GM23338 (cell line): ENCODE results near the gene MAGI3. TPM values are rescaled to one million over a fixed set of nuclear protein-coding genes. Genes with fewer than 3 reads are reported as not detected.

Source experiments
- ATAC-seq: fragments of 200-7000 bp; cut with Tn5 transposase; 3 replicates; pipeline ENCODE4 v1.9.1; 2020
- DNase-seq: peaks from one replicate; pipeline ENCODE4 v3.0.0-alpha.2; 2015; ENCODE audit warnings: low spot score
- H2AFZ ChIP-seq: fragments of 200-600 bp; sonication (generic); 2 replicates; pipeline ENCODE4 v1.8.0; 2016; ENCODE audit warnings: antibody characterized with exemption, mild to moderate bottlenecking, moderate library complexity
- H3F3A ChIP-seq: fragments of 200-600 bp; sonication (generic); replicated peaks from 2 replicates; pipeline ENCODE4 v1.8.0; 2017; ENCODE audit warnings: antibody characterized with exemption, mixed run types, low read depth
- H3K27ac ChIP-seq: fragments of 200-600 bp; sonication (generic); 2 replicates; pipeline ENCODE4 v1.6.1; 2016; ENCODE audit warnings: low read depth
- H3K27me3 ChIP-seq: fragments of 200-600 bp; sonication (generic); 2 replicates; pipeline ENCODE4 v1.8.0; 2016; ENCODE audit warnings: mild to moderate bottlenecking, mixed run types, moderate library complexity; ENCODE audit not compliant: insufficient read depth
- H3K36me3 ChIP-seq: fragments of 200-600 bp; sonication (generic); 2 replicates; pipeline ENCODE4 v1.8.0; 2016; ENCODE audit warnings: mild to moderate bottlenecking; ENCODE audit not compliant: insufficient read depth
- H3K4me1 ChIP-seq: fragments of 200-600 bp; sonication (generic); 2 replicates; pipeline ENCODE4 v1.8.0; 2016; ENCODE audit warnings: mild to moderate bottlenecking, moderate library complexity; ENCODE audit not compliant: insufficient read depth
- H3K4me2 ChIP-seq: fragments of 200-600 bp; sonication (generic); 2 replicates; pipeline ENCODE4 v1.7.1; 2017; ENCODE audit warnings: mixed run types
- H3K4me3 ChIP-seq: fragments of 200-600 bp; sonication (generic); 2 replicates; pipeline ENCODE4 v1.6.1; 2016; ENCODE audit warnings: mixed run types
- H3K79me2 ChIP-seq: fragments of 200-600 bp; sonication (generic); replicated peaks from 2 replicates; pipeline ENCODE4 v1.8.0; 2017; ENCODE audit warnings: mild to moderate bottlenecking; ENCODE audit not compliant: insufficient read depth
- H3K9me2 ChIP-seq: fragments of 200-600 bp; sonication (generic); 2 replicates; pipeline ENCODE4 v1.8.0; 2017; ENCODE audit not compliant: insufficient read depth
- H4K20me1 ChIP-seq: fragments of 200-600 bp; sonication (generic); replicated peaks from 2 replicates; pipeline ENCODE4 v1.8.0; 2017; ENCODE audit warnings: mild to moderate bottlenecking; ENCODE audit not compliant: insufficient read depth
- H3K27ac Mint-ChIP-seq: 2 replicates; pipeline ENCODE4 v1.8.0; 2020; ENCODE audit warnings: inconsistent platforms, mild to moderate bottlenecking, moderate library complexity, mixed read lengths
- H3K27me3 Mint-ChIP-seq: 3 replicates; pipeline ENCODE4 v1.8.0; 2022; ENCODE audit warnings: low read depth, mild to moderate bottlenecking, moderate library complexity, mixed read lengths, inconsistent platforms; ENCODE audit not compliant: insufficient read depth, poor library complexity
- H3K36me3 Mint-ChIP-seq: 3 replicates; pipeline ENCODE4 v1.8.0; 2021; ENCODE audit warnings: low read depth, mild to moderate bottlenecking, inconsistent platforms, moderate library complexity, mixed read lengths
- H3K4me1 Mint-ChIP-seq: 3 replicates; pipeline ENCODE4 v1.8.0; 2020; ENCODE audit warnings: mild to moderate bottlenecking, inconsistent platforms, mixed read lengths
- H3K4me3 Mint-ChIP-seq: 3 replicates; pipeline ENCODE4 v1.8.0; 2021; ENCODE audit warnings: moderate library complexity, mild to moderate bottlenecking, inconsistent platforms, mixed read lengths
- H3K9me3 Mint-ChIP-seq: 3 replicates; pipeline ENCODE4 v1.8.0; 2020; ENCODE audit warnings: moderate library complexity, mild to moderate bottlenecking, inconsistent platforms, mixed read lengths
- CREB1 ChIP-seq: fragments of 250-450 bp; sonication (Bioruptor Pico); IDR thresholded peaks from 2 replicates; pipeline ENCODE4 v1.5.0; 2020; ENCODE audit warnings: low read depth, mild to moderate bottlenecking, moderate library complexity
- EZH2 ChIP-seq: fragments of 200-600 bp; sonication (generic); IDR thresholded peaks from one replicate; pipeline ENCODE4 v1.8.0; 2017; ENCODE audit warnings: antibody characterized with exemption, mild to moderate bottlenecking, low read depth; ENCODE audit not compliant: unreplicated experiment
- EZH2phosphoT487 ChIP-seq: fragments of 200-600 bp; sonication (generic); IDR thresholded peaks from one replicate; pipeline ENCODE4 v1.8.1; 2018; ENCODE audit warnings: antibody characterized with exemption; ENCODE audit not compliant: unreplicated experiment
- NANOG ChIP-seq: IDR thresholded peaks from 2 replicates; pipeline ENCODE4 v1.6.1; 2016; ENCODE audit warnings: antibody characterized with exemption, borderline replicate concordance
- POLR2AphosphoS5 ChIP-seq: IDR thresholded peaks from 2 replicates; pipeline ENCODE4 v1.6.1; 2016; ENCODE audit warnings: antibody characterized with exemption, low read depth
- REST ChIP-seq: IDR thresholded peaks from one replicate; pipeline ENCODE4 v1.6.1; 2018; ENCODE audit warnings: antibody characterized with exemption; ENCODE audit not compliant: unreplicated experiment
- ZNF331 ChIP-seq: fragments of 250-450 bp; sonication (Bioruptor Pico); IDR thresholded peaks from 2 replicates; pipeline ENCODE4 v1.5.0; 2020; ENCODE audit warnings: low read depth, mild to moderate bottlenecking, moderate library complexity
- ZNF462 ChIP-seq: fragments of 250-450 bp; sonication (Bioruptor Pico); IDR thresholded peaks from 2 replicates; pipeline ENCODE4 v1.5.0; 2020; ENCODE audit warnings: mild to moderate bottlenecking, moderate library complexity
- polyA plus RNA-seq: library from polyadenylated mRNA; unstranded; fragments of >200 nt; fragmentation: Nextera tagmentation; extraction: Ambion mirVana; gene quantifications from 2 replicates; pipeline ENCODE4 v1.2.1, GENCODE V29; 2016
- total RNA-seq: library from RNA; depleted of rRNA; stranded (reverse); fragments of >200 nt; shearing (Covaris generic); gene quantifications from 2 replicates; pipeline ENCODE4 v1.2.3, GENCODE V29; 2014
- TF ChIP-seq, protein P1 (sequence below), 2 experiments: fragments of 200-600 bp in 1 of 2; sonication (generic) in 1 of 2; conservative IDR thresholded peaks; 2 replicates each; pipeline versions ENCODE4 v1.5.1 to v1.6.1; 2016 to 2017; ENCODE audit warnings: antibody characterized with exemption in 2 of 2, low read depth in 2 of 2, mild to moderate bottlenecking in 2 of 2, moderate library complexity in 1 of 2
- TF ChIP-seq, protein P2 (sequence below): IDR thresholded peaks from 2 replicates; pipeline ENCODE4 v1.6.1; 2016; ENCODE audit warnings: antibody characterized with exemption

The MAGI3 gene
- total and polyA plus RNA-seq, 2 experiments from 2014 or later = 3.9 to 10.0 TPM

GRCh38 chr1:113437554-113438341 is 47.4 kb downstream of the MAGI3 start (continued):
- no peak for TF ChIP-seq REST
- TF ChIP-seq, protein P1, sequence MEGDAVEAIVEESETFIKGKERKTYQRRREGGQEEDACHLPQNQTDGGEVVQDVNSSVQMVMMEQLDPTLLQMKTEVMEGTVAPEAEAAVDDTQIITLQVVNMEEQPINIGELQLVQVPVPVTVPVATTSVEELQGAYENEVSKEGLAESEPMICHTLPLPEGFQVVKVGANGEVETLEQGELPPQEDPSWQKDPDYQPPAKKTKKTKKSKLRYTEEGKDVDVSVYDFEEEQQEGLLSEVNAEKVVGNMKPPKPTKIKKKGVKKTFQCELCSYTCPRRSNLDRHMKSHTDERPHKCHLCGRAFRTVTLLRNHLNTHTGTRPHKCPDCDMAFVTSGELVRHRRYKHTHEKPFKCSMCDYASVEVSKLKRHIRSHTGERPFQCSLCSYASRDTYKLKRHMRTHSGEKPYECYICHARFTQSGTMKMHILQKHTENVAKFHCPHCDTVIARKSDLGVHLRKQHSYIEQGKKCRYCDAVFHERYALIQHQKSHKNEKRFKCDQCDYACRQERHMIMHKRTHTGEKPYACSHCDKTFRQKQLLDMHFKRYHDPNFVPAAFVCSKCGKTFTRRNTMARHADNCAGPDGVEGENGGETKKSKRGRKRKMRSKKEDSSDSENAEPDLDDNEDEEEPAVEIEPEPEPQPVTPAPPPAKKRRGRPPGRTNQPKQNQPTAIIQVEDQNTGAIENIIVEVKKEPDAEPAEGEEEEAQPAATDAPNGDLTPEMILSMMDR (conservative IDR thresholded peaks at IDR 0.05; ENCODE audit: low read depth in 2 of 2) = no peak

DNA sequence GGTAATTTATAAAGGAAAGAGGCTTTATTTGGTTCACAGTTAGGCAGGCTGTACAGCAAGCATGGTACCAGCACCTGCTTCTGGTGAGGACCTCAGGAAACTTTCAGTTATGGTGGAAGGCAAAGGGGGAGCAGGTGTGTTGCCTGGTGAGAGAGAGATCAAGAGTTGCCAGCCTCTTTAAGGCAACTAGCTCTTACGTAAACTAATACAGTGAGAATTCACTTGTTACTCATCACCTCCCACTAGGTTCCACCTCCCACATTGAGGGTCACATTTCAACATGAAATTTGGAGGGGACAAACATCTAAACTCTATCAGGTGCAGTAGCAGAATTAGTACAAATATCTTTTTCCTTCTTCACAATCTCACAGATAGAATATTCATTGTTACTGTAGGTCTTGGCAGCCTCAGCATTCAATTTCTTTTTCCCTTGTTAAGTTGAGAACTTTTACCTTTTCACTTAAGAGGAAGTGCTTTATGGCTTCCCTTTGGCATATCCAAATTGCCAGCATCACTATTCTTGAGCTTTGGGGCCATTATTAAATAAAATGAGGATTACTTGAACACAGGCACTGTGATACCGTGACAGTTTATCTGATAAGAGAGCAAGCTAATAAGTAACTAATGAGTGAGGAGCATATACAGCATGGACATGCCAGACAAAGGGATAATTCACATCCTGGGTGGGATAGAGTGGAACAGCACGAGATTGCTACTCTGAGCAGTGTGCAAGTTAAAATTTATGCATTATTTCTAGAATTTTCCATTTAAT is 48.4 kb downstream of the MAGI3 start:
- Mint-ChIP-seq H3K4me3 (no peak overlapping the region), H3K27me3 (no peaks in the 10 kb centered on the region), H3K36me3 (no peaks in the 10 kb centered on the region), H3K4me1 (peaks cover 21% of the 10 kb centered on the region), H3K9me3 (no peaks in the 10 kb centered on the region), H3K27ac (no peak overlapping the region)
- H3K9me2 ChIP-seq = no peaks in the 10 kb centered on the region
- no peak overlapping the region for H3K4me3 ChIP-seq
- no peaks in the 10 kb centered on the region for H3K36me3 ChIP-seq
- H3K4me1 ChIP-seq = no peaks in the 10 kb centered on the region
- DNase-seq (no peak), ATAC-seq (peak; percentile 24; the same call in 1 of the 3 replicates)
- no peaks in the 10 kb centered on the region for H3K79me2 ChIP-seq
- no peak overlapping the region for H3K27ac ChIP-seq
- 0 out of 2 replicates have a peak, but pooled peaks cover 3% of the 10 kb centered on the region for H4K20me1 ChIP-seq
- H3K27me3 ChIP-seq = no peaks in the 10 kb centered on the region
- H3F3A ChIP-seq = no peaks in the 10 kb centered on the region
- no peak overlapping the region for H2AFZ ChIP-seq
- H3K4me2 ChIP-seq = no peak overlapping the region
- TF ChIP-seq ZNF462 (CRISPR knock-in tag) = no peak
- TF ChIP-seq ZNF331 (CRISPR knock-in tag) = no peak
- no peak for TF ChIP-seq CREB1 (CRISPR knock-in tag)
- no peak for TF ChIP-seq EZH2phosphoT487
- no peak for TF ChIP-seq POLR2AphosphoS5
- TF ChIP-seq, protein P2, sequence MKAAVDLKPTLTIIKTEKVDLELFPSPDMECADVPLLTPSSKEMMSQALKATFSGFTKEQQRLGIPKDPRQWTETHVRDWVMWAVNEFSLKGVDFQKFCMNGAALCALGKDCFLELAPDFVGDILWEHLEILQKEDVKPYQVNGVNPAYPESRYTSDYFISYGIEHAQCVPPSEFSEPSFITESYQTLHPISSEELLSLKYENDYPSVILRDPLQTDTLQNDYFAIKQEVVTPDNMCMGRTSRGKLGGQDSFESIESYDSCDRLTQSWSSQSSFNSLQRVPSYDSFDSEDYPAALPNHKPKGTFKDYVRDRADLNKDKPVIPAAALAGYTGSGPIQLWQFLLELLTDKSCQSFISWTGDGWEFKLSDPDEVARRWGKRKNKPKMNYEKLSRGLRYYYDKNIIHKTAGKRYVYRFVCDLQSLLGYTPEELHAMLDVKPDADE = no peak
- no peak for TF ChIP-seq NANOG
- no peak for TF ChIP-seq EZH2
